GM21528 (cell line): Measurements from ENCODE around the gene ZNF692.
"Not testable (repeated sequence)": the region's sequence is repeated elsewhere in the genome, so short reads cannot be mapped to it uniquely, and the experiment has no call there.

Experiments used
- ATAC-seq: cut with Tn5 transposase; IDR thresholded peaks from one replicate; pipeline ENCODE4 v1.9.1; 2021; ENCODE audit warnings: mild to moderate bottlenecking, moderate library complexity; ENCODE audit not compliant: unreplicated experiment, low FRiP score

Gene ZNF692

DNA sequence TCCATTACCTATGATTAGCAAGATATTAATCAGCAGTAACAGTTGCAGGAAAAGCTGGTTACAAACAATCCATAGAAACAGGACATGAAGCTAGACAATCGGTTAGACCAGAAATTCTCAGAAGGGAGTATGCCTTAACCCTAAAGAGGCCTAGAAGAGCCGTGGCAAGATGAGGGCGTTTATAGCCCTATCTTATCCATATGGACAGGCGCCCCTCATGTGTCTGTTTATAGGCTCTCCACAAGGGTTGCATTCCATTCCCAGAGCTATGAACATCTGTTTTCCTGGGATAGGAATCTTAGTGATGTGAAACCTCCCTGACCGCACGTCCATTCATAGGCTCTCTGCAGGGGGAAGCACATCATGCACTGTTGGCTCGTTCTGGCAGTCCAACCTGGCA is 23.5 kb upstream of the ZNF692 start:
- not testable (repeated sequence) for ATAC-seq

DNA sequence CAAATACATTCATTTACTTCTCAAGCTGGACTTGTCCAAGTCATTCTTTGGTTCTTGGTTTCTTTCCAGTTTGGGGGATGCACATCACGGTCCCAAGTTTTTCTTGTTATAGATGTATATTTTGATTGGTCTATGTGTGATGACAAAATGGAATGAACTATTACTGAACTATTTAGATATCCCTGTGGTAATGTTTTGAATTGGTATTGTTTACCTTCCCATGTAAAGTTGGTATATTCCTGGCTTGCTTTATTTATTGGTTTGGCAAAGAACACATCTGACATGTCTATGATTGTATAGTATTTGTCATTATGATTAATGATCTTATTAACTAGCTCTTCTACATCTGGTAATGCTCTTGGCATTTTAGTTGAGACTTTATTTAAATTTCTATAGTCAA is 22.4 kb upstream of the ZNF692 start:
- no peak for ATAC-seq

DNA sequence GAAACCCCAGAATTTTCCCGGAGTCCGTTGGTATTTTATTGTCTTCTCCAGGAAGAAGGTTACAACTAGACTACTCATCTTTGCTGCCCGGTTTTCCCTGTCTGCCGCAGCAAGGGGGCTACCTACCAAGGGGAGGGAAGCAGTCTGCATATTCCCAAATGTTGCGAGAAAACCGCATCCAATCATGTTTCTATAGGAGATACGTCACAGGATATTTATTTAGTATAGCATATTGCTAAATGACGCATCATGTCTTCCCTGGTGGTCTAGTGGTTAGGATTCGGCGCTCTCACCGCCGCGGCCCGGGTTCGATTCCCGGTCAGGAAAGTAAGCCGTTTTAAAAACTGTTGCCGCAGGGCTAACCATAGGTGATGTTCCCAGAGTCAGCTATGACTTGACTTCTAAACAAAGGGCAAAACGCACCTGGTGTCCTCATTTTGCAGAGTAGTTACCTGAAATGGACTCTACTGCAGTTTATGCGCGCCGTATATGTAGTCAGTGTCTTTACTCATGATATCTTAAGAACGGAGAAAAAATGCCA is 15.2 kb upstream of the ZNF692 start:
- peak; percentile 75 for ATAC-seq

DNA sequence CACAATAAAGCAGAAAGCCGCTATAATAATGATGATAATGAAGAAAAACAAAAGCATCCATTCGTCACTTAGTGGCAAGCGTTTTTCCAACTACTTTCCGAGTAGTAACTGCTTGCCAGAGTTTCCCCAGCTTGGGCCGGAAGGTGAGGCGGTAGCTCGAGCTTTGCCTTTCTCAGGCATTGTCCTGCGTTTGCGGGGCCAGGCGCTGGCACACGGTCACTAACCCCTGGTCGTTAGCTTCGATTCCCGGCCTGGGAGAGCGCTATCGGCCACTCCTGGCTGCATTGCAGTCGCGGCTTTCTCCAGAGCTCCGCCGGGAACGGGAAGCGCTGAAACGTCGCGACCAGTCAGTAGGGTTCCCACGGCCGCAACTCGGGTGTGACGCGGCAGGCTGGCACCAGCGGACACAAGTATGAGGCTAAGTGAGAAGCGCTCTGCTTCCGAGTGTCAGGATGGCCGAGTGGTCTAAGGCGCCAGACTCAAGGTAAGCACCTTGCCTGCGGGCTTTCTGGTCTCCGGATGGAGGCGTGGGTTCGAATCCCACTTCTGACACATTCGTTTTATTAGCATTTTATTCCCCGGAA is 14.6 kb upstream of the ZNF692 start:
- peak; percentile 82 for ATAC-seq

DNA sequence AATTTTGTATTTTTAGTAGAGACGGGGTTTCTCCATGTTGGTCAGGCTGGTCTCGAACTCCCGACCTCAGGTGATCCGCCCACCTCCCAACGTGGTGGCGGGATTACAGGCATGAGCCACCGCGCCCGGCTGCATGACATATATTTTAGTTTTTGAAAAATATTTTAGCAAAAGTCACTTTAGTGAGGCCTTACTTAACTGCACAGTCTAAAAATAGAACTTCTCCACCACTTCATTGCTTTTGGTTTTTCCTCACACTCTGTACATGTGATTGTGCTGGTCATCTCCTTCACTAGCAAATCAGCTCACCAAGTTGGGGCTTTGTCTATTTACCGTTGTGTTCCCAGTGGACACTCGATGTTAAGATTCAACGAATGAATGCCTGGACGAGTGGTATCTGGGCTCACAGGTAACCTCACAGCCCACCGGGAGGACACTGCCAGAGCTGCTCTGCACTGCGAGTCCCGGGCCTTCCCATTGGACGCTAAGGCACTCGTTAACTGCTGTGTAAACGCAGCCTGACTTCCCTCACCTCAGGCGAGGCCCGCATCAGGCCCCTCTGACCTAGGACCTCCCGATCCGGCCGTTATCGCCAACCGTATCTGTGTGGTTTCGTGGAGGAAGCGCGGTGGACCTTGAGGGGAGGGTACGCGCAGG is 14.0 kb upstream of the ZNF692 start:
- ATAC-seq: peak; percentile 54

DNA sequence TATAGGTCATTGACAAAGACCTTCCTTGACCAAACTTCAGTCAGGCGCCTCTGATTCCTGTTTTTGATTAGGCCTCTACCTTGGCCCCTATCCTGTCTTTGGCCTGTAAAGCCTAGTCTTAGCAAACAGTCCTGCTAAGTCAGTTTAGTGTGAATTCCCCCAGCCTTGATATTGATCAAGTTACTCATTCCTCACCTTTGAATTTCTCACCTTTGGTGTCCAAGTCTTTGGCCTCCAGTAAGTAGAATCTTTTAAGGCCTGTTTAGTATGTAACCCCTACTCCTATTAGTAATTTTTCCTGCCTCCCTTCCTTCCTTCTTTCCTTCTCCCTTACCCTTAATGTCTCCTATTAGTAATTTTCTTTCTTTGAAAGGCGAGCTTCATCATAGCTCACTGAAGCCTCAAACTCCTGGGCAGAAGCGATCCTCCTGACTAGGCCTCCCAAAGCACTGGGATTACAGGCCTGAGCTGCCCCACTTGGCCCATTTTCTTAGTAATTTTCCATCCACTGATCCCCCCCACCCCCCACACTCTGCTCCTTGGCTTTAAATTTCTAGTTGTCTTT is 13.0 kb upstream of the ZNF692 start:
- ATAC-seq: no peak

- ATAC-seq: peak; percentile 70
These were observed 4.4 kb upstream of the ZNF692 start for GRCh38 chr1:248862998-248863881.

DNA sequence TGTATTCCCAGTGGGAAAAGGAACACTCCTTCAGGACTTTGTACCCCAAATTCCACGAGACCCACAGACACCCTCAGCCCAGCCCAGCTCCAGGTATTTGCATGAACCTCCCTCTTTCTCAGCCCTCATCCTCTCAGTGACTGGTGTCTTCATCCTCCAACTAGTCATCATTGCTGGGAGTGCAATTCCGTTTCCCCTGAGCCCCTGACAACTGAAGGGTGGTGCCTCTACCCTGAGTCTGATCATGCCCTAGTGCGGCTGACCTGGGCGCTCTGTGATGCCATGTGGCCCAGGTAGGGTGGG is 3.8 kb upstream of the ZNF692 start:
- peak; percentile 15 for ATAC-seq

DNA sequence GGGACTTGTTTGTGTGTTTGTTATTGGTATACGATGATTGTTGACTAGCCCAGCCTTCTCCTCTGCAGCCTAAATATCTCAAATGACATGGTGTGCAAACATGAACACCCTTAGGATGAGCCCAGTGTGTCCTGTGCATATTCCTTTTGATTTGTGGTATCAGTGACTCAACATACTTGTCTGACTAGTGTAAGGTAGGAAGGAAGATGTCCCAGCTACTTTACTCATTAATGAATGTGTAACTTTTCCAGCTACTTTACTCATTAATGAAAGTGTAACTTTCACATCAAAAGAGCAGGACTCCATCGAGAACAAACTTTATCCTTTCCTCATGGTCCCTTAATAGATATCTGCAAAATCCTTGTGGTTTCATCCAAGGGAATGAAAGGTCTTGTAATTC is 2.7 kb upstream of the ZNF692 start:
- no peak for ATAC-seq

- ATAC-seq: no peak
These were observed 1.1 kb upstream of the ZNF692 start for GRCh38 chr1:248860007-248860406.

- peak; percentile 47 for ATAC-seq
These were observed 592 bp downstream of the ZNF692 start for GRCh38 chr1:248858096-248858890.

DNA sequence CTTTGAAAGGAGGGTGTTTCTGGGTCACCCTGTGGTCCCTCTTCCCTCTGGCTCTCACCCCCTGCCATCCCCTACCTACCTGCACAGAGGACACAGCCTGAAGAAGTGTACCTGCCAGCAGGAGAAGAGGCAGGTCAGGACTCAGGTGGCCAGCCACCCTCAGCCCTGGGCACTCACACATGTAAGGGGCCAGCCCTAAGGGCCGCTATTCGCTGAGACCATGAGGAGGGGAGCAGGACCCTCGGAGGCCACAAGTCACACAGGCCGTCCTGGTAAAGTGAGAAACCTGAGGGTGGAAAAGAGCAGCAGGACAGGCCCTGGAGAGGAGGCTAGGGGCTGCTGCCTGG is 1.2 kb downstream of the ZNF692 start:
- peak; percentile 1 for ATAC-seq

DNA sequence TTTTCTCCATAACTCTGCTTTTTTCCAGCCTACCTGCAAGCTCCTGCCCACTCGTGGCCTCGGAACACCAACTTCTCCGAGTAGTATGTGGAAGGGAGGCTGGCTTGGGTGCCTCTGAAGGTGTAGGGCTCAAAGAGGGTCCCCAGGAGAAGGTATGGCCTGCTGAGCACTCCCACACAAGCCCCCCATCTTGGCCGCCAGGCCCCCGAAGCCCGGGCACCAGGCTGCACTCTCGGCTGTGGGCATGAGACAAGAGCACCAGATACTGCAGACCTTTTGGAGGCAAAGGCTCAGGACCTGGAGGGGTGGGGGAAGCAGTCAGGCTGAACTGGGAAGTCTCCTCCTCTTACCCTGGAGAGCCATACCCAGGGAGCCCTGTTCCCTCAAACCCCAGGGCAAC is 1.7 kb downstream of the ZNF692 start:
- ATAC-seq: no peak

DNA sequence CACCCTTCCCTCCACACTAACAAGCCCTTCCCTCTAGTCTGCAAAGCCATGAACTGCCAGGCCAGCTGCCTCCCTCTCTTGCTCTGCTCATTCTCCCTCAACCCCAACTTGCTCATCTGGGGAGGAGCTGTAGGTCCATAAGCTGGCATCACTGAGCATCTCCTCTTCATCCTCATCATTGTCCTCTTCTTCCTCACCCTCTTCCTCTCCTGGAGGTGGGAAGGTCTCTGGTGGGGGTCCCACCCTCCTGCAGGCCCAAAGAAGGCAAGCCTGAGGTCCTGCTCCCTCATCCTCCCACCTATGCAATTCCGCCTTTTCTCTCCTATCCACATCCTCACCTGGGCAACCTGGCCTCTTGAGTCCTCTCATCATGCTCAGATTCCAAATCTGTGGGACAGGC is 2.7 kb downstream of the ZNF692 start:
- no peak for ATAC-seq

GRCh38 chr1:248855580-248855979 is 3.3 kb downstream of the ZNF692 start:
- no peak for ATAC-seq

GRCh38 chr1:248853663-248854375 is 5.1 kb downstream of the ZNF692 start:
- ATAC-seq: no peak

- no peak for ATAC-seq
These were observed 6.1 kb downstream of the ZNF692 start for GRCh38 chr1:248852481-248853405.

GRCh38 chr1:248851390-248851789 is 7.5 kb downstream of the ZNF692 start:
- ATAC-seq: no peak
